ENCODE measurements around the gene NDFIP2. TPM values are rescaled to one million over a fixed set of nuclear protein-coding genes. Genes with fewer than 3 reads are reported as not detected.

The NDFIP2 gene
- polyA plus RNA-seq, 1 of the 3 experiments (the other 2 are of a cell fraction): 21.4 TPM

- Histone ChIP-seq H3K27me3 (ENCODE audit: insufficient read depth) (no peaks in the 10 kb centered on the region), H3K9ac (no peak overlapping the region), H2AFZ (ENCODE audit: low read depth) (no peak overlapping the region), H3K36me3 (replicated peaks in 1 of 2; ENCODE audit: control insufficient read depth in 1 of 2, insufficient read depth in 2 of 2, low read length in 1 of 2) (peaks cover 31 to 32% of the 10 kb centered on the region in 2 experiments), H3K4me3 (ENCODE audit: low read depth in 2 of 2, low read length in 1 of 2) (no peak overlapping the region), H3K27ac (ENCODE audit: low read depth in 2 of 2, low read length in 1 of 2) (no peak overlapping the region), H3K9me3 (no peaks in the 10 kb centered on the region), H3K4me2 (no peak overlapping the region), H4K20me1 (ENCODE audit: insufficient read depth) (no peaks in the 10 kb centered on the region), H3F3A (replicated peaks; ENCODE audit: insufficient read depth) (peaks cover 15% of the 10 kb centered on the region), H3K4me1 (ENCODE audit: control insufficient read depth in 1 of 2, insufficient read depth in 2 of 2, low read depth in 1 of 2, low read length in 1 of 2) (peaks cover 0 to 6% of the 10 kb centered on the region in 2 experiments; a peak in 1 of 4 replicates), H3K79me2 (ENCODE audit: insufficient read depth) (0 out of 2 replicates have a peak, but pooled peaks cover 3% of the 10 kb centered on the region), H3K9me2 (no peaks in the 10 kb centered on the region)
- WGBS (ENCODE audit: low lambda C conversion rate): 98% methylated on average over 7 of the region's 7 CpGs
- TF ChIP-seq FOSL2 (IDR thresholded peaks at IDR 0.05; ENCODE audit: borderline replicate concordance, low read depth): no peak
- no peak for TF ChIP-seq ELF1 (IDR thresholded peaks at IDR 0.05)
- no peak for TF ChIP-seq NFIC (IDR thresholded peaks at IDR 0.05; ENCODE audit: borderline replicate concordance)
- TF ChIP-seq TCF12 (IDR thresholded peaks at IDR 0.05): no peak
- no peak for TF ChIP-seq CTCF (IDR thresholded peaks at IDR 0.05)
- TF ChIP-seq GABPA (IDR thresholded peaks at IDR 0.05; ENCODE audit: low read depth): no peak
- no peak for TF ChIP-seq CHD2 (IDR thresholded peaks at IDR 0.05; ENCODE audit: low read length, partially characterized antibody)
- TF ChIP-seq RAD21 (IDR thresholded peaks at IDR 0.05; ENCODE audit: low read length): no peak
- TF ChIP-seq EP300 (IDR thresholded peaks at IDR 0.05; ENCODE audit: borderline replicate concordance in 1 of 2, low read depth in 1 of 2, low read length in 1 of 2): no peak
- no peak for TF ChIP-seq MEF2A (IDR thresholded peaks at IDR 0.05; ENCODE audit: borderline replicate concordance, low read depth)
- no peak for TF ChIP-seq USF2 (IDR thresholded peaks at IDR 0.05; ENCODE audit: borderline replicate concordance, low read depth, low read length)
- no peak for TF ChIP-seq SMC3 (IDR thresholded peaks at IDR 0.05; ENCODE audit: low read depth, low read length)
- no peak for TF ChIP-seq TEAD4 (IDR thresholded peaks at IDR 0.05; ENCODE audit: borderline replicate concordance, insufficient read depth)
- TF ChIP-seq YY1 (IDR thresholded peaks at IDR 0.05; ENCODE audit: low read depth): no peak
- no peak for TF ChIP-seq FOXJ3 (CRISPR knock-in tag; IDR thresholded peaks at IDR 0.05)
- no peak for TF ChIP-seq REST (IDR thresholded peaks at IDR 0.05; ENCODE audit: low read depth, low read length)
- no peak for TF ChIP-seq MXI1 (IDR thresholded peaks at IDR 0.05; ENCODE audit: low read depth, low read length)
- TF ChIP-seq EZH2phosphoT487 (IDR thresholded peaks at IDR 0.05; ENCODE audit: borderline replicate concordance, low read depth): no peak
- ChIA-PET POLR2A (no interaction called here), CTCF (interaction anchor here (1.1 to 3.2 kb wide), 2 partner anchors 10 to 108 kb away, joined by 3 to 12 read pairs; no protein-coding TSS in a partner anchor)
- DNase-seq: no peak
These were observed 50.7 kb downstream of the NDFIP2 start for GRCh38 chr13:79531542-79532254.
